Measurements from ENCODE around the gene CTBP2. TPM values are rescaled to one million over a fixed set of nuclear protein-coding genes. Genes with fewer than 3 reads are reported as not detected.

The CTBP2 gene
- total and polyA plus RNA-seq, 2 of the 13 experiments (the other 11 are each of a cell fraction or from before 2014, with no cell fraction given) = 0.08 TPM; not detected in 1

- DNase-seq (ENCODE audit: low spot score) (no peak), ATAC-seq (no peak), FAIRE-seq (no peak)
- BruUV-seq (replicated peaks) = no TSS peak
- H3K27ac ChIP-seq (ENCODE audit: extremely low read length, insufficient read depth, low read length) = no peak overlapping the region
- CTCF ChIA-PET (ENCODE audit: low intra/inter-chr PET ratio, low total read pairs) = no interaction called here
- no peaks in the 10 kb centered on the region for H4K20me1 ChIP-seq (ENCODE audit: insufficient read depth, low read length)
- H3K9ac ChIP-seq (ENCODE audit: insufficient read depth, low read depth, low read length) = no peak overlapping the region
- H3K4me3 ChIP-seq (replicated peaks in 1 of 3; ENCODE audit: insufficient read depth in 1 of 3, low read depth in 2 of 3, low read length in 3 of 3) = no peak overlapping the region
- intact Hi-C loops (cut with micrococcal nuclease; ENCODE audit: unreplicated experiment) (no loop called here), in situ Hi-C loops (cut with HindIII; ENCODE audit: extremely low pct_ligation_motif_present, low pct_unique_long_range_greater_than_20kb) (no loop called here)
- WGBS (ENCODE audit: low lambda C conversion rate) = 0% methylated on average over 5 of the region's 6 CpGs
- H3K4me1 ChIP-seq (ENCODE audit: insufficient read depth, low read length) = no peaks in the 10 kb centered on the region
- no peak overlapping the region for H3K4me2 ChIP-seq (ENCODE audit: low read depth, low read length)
- H3K27me3 ChIP-seq (ENCODE audit: control insufficient read depth in 1 of 2, insufficient read depth in 2 of 2, low read length in 2 of 2) = peaks cover 1 to 12% of the 10 kb centered on the region in 2 experiments; a peak in 3 of 5 replicates
- no peaks in the 10 kb centered on the region for H3K79me2 ChIP-seq (ENCODE audit: insufficient read depth, low read length)
- POLR2A ChIA-PET = no interaction called here
- no peak overlapping the region for H2AFZ ChIP-seq (ENCODE audit: low read length)
- no peaks in the 10 kb centered on the region for H3K36me3 ChIP-seq (replicated peaks in 1 of 2; ENCODE audit: control insufficient read depth in 1 of 2, insufficient read depth in 2 of 2, low read length in 2 of 2)
- no peaks in the 10 kb centered on the region for H3K9me3 ChIP-seq (ENCODE audit: low read length)
- TF ChIP-seq JUNB (CRISPR knock-in tag; IDR thresholded peaks at IDR 0.05; ENCODE audit: borderline replicate concordance) (no peak), EED (CRISPR knock-in tag; IDR thresholded peaks at IDR 0.05) (no peak), GABPA (IDR thresholded peaks at IDR 0.05; ENCODE audit: low read depth, low read length) (no peak), GABPA (CRISPR knock-in tag; IDR thresholded peaks at IDR 0.05; ENCODE audit: low read depth) (no peak)
- TF ChIP-seq, protein P1, sequence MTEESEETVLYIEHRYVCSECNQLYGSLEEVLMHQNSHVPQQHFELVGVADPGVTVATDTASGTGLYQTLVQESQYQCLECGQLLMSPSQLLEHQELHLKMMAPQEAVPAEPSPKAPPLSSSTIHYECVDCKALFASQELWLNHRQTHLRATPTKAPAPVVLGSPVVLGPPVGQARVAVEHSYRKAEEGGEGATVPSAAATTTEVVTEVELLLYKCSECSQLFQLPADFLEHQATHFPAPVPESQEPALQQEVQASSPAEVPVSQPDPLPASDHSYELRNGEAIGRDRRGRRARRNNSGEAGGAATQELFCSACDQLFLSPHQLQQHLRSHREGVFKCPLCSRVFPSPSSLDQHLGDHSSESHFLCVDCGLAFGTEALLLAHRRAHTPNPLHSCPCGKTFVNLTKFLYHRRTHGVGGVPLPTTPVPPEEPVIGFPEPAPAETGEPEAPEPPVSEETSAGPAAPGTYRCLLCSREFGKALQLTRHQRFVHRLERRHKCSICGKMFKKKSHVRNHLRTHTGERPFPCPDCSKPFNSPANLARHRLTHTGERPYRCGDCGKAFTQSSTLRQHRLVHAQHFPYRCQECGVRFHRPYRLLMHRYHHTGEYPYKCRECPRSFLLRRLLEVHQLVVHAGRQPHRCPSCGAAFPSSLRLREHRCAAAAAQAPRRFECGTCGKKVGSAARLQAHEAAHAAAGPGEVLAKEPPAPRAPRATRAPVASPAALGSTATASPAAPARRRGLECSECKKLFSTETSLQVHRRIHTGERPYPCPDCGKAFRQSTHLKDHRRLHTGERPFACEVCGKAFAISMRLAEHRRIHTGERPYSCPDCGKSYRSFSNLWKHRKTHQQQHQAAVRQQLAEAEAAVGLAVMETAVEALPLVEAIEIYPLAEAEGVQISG (CRISPR knock-in tag; IDR thresholded peaks at IDR 0.05) = no peak
These were observed 27.2 kb upstream of the CTBP2 start for GRCh38 chr10:125187238-125188194.

All from HepG2 (cell line).